Fibroblast of the aortic adventitia (primary cell): ENCODE results near the gene SLC2A4. TPM values are rescaled to one million over a fixed set of nuclear protein-coding genes. Genes with fewer than 3 reads are reported as not detected.

Experiments
- DNase-seq: peaks from one replicate; pipeline ENCODE4 v3.0.0-alpha.2; 2010; ENCODE audit warnings: low read depth
- H3K4me3 ChIP-seq: 2 replicates; pipeline ENCODE4 v1.5.1; 2011; ENCODE audit warnings: low read depth, mild to moderate bottlenecking, control low read depth, low read length, moderate library complexity
- CTCF ChIP-seq: IDR thresholded peaks from 2 replicates; pipeline ENCODE4 v1.5.1; 2011; ENCODE audit warnings: mild to moderate bottlenecking, low read length, control low read depth, inconsistent platforms; ENCODE audit not compliant: insufficient read depth
- total RNA-seq: library from RNA; depleted of rRNA; stranded (reverse); fragments of >200 nt; gene quantifications from 2 replicates; pipeline ENCODE4 v1.2.3, GENCODE V29; 2012; ENCODE audit warnings: low replicate concordance

SLC2A4 gene
- total RNA-seq, 1 donor: 0.18 TPM

- no peak for DNase-seq
- TF ChIP-seq CTCF: no peak
- H3K4me3 ChIP-seq: no peak within 1 kb of the TSS
Measured at GRCh38 chr17:7294614-7295153, 13.2 kb downstream of the SLC2A4 start, which contains the start of gene YBX2. YBX2 (minus strand) TSS chr17:7294639; CDS start chr17:7294500, 139 bp downstream.

- TF ChIP-seq CTCF: no peak
- no peak for DNase-seq
- H3K4me3 ChIP-seq: no peak overlapping the region
Measured at GRCh38 chr17:7295230-7296180, 14.0 kb downstream of the SLC2A4 start.

- peak; percentile 76 for TF ChIP-seq CTCF
- peak overlapping the region; percentile 42 for H3K4me3 ChIP-seq
- peak; percentile 76 for DNase-seq
Measured at GRCh38 chr17:7296189-7296861, 14.8 kb downstream of the SLC2A4 start.

GRCh38 chr17:7304179-7304578, 22.7 kb downstream of the SLC2A4 start:
- no peak overlapping the region for H3K4me3 ChIP-seq
- TF ChIP-seq CTCF: no peak
- DNase-seq: no peak

GRCh38 chr17:7306911-7307685, 25.6 kb downstream of the SLC2A4 start, which contains the start of gene EIF5A:
EIF5A (plus strand) TSS chr17:7307628; CDS start chr17:7309636, 2,008 bp downstream.
- no peak for TF ChIP-seq CTCF
- DNase-seq: peak; percentile 100
- peak within 1 kb of the TSS; percentile 91 for H3K4me3 ChIP-seq
